Stimulated activated naive CD4-positive, alpha-beta T cell (primary cell): ENCODE results near the gene TTN.
A peak's percentile ranks its signal among the peaks of the same experiment; 100 is the strongest.
"Not testable (repeated sequence)": the region's sequence is repeated elsewhere in the genome, so short reads cannot be mapped to it uniquely, and the experiment has no call there.

ENCODE experiments used
- DNase-seq, 6 experiments: peaks; one replicate each; lab custom pipeline; 2025; lab: John Stamatoyannopoulos, UW

Gene TTN

GRCh38 chr2:178530131-178530530 is 277.1 kb downstream of the TTN start:
- DNase-seq, result no peak

GRCh38 chr2:178529194-178529593 is 278.0 kb downstream of the TTN start:
- DNase-seq, result no peak

GRCh38 chr2:178528647-178529046 is 278.6 kb downstream of the TTN start:
- no peak for DNase-seq

- no peak for DNase-seq
Measured at GRCh38 chr2:178527592-178527991, 279.6 kb downstream of the TTN start.

- no peak for DNase-seq
Measured at GRCh38 chr2:178526256-178526655, 281.0 kb downstream of the TTN start.

- DNase-seq, result not testable (repeated sequence)
Measured at GRCh38 chr2:178525460-178525859, 281.8 kb downstream of the TTN start.

GRCh38 chr2:178525010-178525409 is 282.2 kb downstream of the TTN start:
- DNase-seq, result not testable (repeated sequence)

GRCh38 chr2:178523596-178524134 is 283.6 kb downstream of the TTN start:
- DNase-seq, result peak in 1 of 6 experiments; percentile 4

- DNase-seq, result peak; percentile 59 to 82 (median 78)
Measured at GRCh38 chr2:178522950-178523595, 284.1 kb downstream of the TTN start.

- no peak for DNase-seq
Measured at GRCh38 chr2:178521304-178522150, 285.7 kb downstream of the TTN start.

- no peak for DNase-seq
Measured at GRCh38 chr2:178517496-178517895, 289.7 kb downstream of the TTN start.

GRCh38 chr2:178514664-178515063 is 292.6 kb downstream of the TTN start:
- no peak for DNase-seq

- no peak for DNase-seq
Measured at GRCh38 chr2:178513876-178514275, 293.3 kb downstream of the TTN start.

- DNase-seq, result no peak
Measured at GRCh38 chr2:178512484-178512883, 294.7 kb downstream of the TTN start.

GRCh38 chr2:178510384-178510783 is 296.8 kb downstream of the TTN start:
- no peak for DNase-seq

- DNase-seq, result no peak
Measured at GRCh38 chr2:178508646-178509045, 298.6 kb downstream of the TTN start.

- DNase-seq, result no peak
Measured at GRCh38 chr2:178506949-178507348, 300.3 kb downstream of the TTN start.

GRCh38 chr2:178506524-178506923 is 300.7 kb downstream of the TTN start:
- no peak for DNase-seq

- no peak for DNase-seq
Measured at GRCh38 chr2:178506101-178506500, 301.1 kb downstream of the TTN start.

- DNase-seq, result no peak
Measured at GRCh38 chr2:178502751-178503150, 304.5 kb downstream of the TTN start.

GRCh38 chr2:178499640-178500039 is 307.6 kb downstream of the TTN start:
- no peak for DNase-seq

- no peak for DNase-seq
Measured at GRCh38 chr2:178498137-178498536, 309.1 kb downstream of the TTN start.

- no peak for DNase-seq
Measured at GRCh38 chr2:178496049-178496448, 311.2 kb downstream of the TTN start.
